ENCODE measurements around the gene CNBD2. TPM values are rescaled to one million over a fixed set of nuclear protein-coding genes. Genes with fewer than 3 reads are reported as not detected.
"Not testable (repeated sequence)": the region's sequence is repeated elsewhere in the genome, so short reads cannot be mapped to it uniquely, and the experiment has no call there.

Gene CNBD2
- total and polyA plus RNA-seq, 5 experiments from 2014 or later: 6.4 to 11.3 (median 8.7) TPM

GRCh38 chr20:35979544-35979943 is 11.2 kb downstream of the CNBD2 start:
- Mint-ChIP-seq H3K27ac (peak overlapping the region in 1 of 10 donors; percentile 32), H3K9me3 (no peaks in the 10 kb centered on the region), H3K4me1 (peaks cover 0 to 2% (median under 1%) of the 10 kb centered on the region in 4 donors), H3K27me3 (peaks cover 0 to 5% (median 0%) of the 10 kb centered on the region in 5 donors), H3K4me3 (no peak overlapping the region), H3K36me3 (no peaks in the 10 kb centered on the region)
- POLR2A ChIA-PET: no interaction called here
- DNase-seq: no peak
- no peak for ATAC-seq

- H3K4me3 Mint-ChIP-seq: no peak overlapping the region
- H3K9me3 Mint-ChIP-seq: no peaks in the 10 kb centered on the region
- POLR2A ChIA-PET: no interaction called here
- H3K4me1 Mint-ChIP-seq: peaks cover 0 to 2% (median under 1%) of the 10 kb centered on the region in 4 donors
- ATAC-seq: no peak
- H3K27ac Mint-ChIP-seq: no peak overlapping the region
- peaks cover 0 to 5% (median 4%) of the 10 kb centered on the region in 5 donors for H3K27me3 Mint-ChIP-seq
- no peaks in the 10 kb centered on the region for H3K36me3 Mint-ChIP-seq
- DNase-seq: no peak
These were observed 13.6 kb downstream of the CNBD2 start for GRCh38 chr20:35981969-35982368.

GRCh38 chr20:35984382-35984781 is 16.0 kb downstream of the CNBD2 start:
- ATAC-seq (no peak), DNase-seq (no peak)
- H3K9me3 Mint-ChIP-seq: no peaks in the 10 kb centered on the region
- H3K27me3 Mint-ChIP-seq: peaks cover 0 to 7% (median 4%) of the 10 kb centered on the region in 5 donors
- H3K36me3 Mint-ChIP-seq: no peaks in the 10 kb centered on the region
- no peak overlapping the region for H3K4me3 Mint-ChIP-seq
- peaks cover 0 to 2% (median under 1%) of the 10 kb centered on the region in 4 donors for H3K4me1 Mint-ChIP-seq
- POLR2A ChIA-PET: interaction anchor here (0.6 kb wide), 1 partner anchor 792 kb away, joined by 3 read pairs; no protein-coding TSS in a partner anchor
- peak overlapping the region in 1 of 10 donors; percentile 27 for H3K27ac Mint-ChIP-seq

- H3K9me3 Mint-ChIP-seq: no peaks in the 10 kb centered on the region
- DNase-seq: no peak
- H3K36me3 Mint-ChIP-seq: no peaks in the 10 kb centered on the region
- H3K4me3 Mint-ChIP-seq: no peak overlapping the region
- no peak for ATAC-seq
- peaks cover 0 to 2% (median under 1%) of the 10 kb centered on the region in 4 donors for H3K4me1 Mint-ChIP-seq
- POLR2A ChIA-PET: interaction anchor here (0.7 kb wide), 1 partner anchor 133 kb away, joined by 4 read pairs; no protein-coding TSS in a partner anchor
- H3K27me3 Mint-ChIP-seq: peaks cover 0 to 10% (median 4%) of the 10 kb centered on the region in 5 donors
- no peak overlapping the region for H3K27ac Mint-ChIP-seq
These were observed 17.4 kb downstream of the CNBD2 start for GRCh38 chr20:35985806-35986205.

- peaks cover 0 to 8% (median 7%) of the 10 kb centered on the region in 5 donors for H3K27me3 Mint-ChIP-seq
- ATAC-seq (no peak), DNase-seq (no peak)
- no peaks in the 10 kb centered on the region for H3K36me3 Mint-ChIP-seq
- H3K27ac Mint-ChIP-seq: peak overlapping the region in 1 of 10 donors; percentile 23
- POLR2A ChIA-PET: no interaction called here
- H3K9me3 Mint-ChIP-seq: no peaks in the 10 kb centered on the region
- peaks cover 3 to 8% (median 4%) of the 10 kb centered on the region in 4 donors for H3K4me1 Mint-ChIP-seq
- no peak overlapping the region for H3K4me3 Mint-ChIP-seq
These were observed 20.6 kb downstream of the CNBD2 start for GRCh38 chr20:35988910-35989463.

GRCh38 chr20:35991142-35991771 is 22.9 kb downstream of the CNBD2 start:
- no peak overlapping the region for H3K27ac Mint-ChIP-seq
- ATAC-seq (no peak), DNase-seq (peak in 1 of 10 donors; percentile 9)
- H3K4me3 Mint-ChIP-seq: no peak overlapping the region
- H3K9me3 Mint-ChIP-seq: no peaks in the 10 kb centered on the region
- no peaks in the 10 kb centered on the region for H3K36me3 Mint-ChIP-seq
- POLR2A ChIA-PET: interaction anchor here (0.6 kb wide), 2 partner anchors 141 to 551 kb away, joined by 3 to 4 read pairs; no protein-coding TSS in a partner anchor
- H3K27me3 Mint-ChIP-seq: peaks cover 0 to 8% (median 7%) of the 10 kb centered on the region in 5 donors
- peaks cover 5 to 10% (median 7%) of the 10 kb centered on the region in 4 donors for H3K4me1 Mint-ChIP-seq

GRCh38 chr20:35992713-35993335 is 24.4 kb downstream of the CNBD2 start:
- peak overlapping the region in 3 of 10 donors; percentile 8 to 42 (median 13) for H3K4me3 Mint-ChIP-seq
- POLR2A ChIA-PET: interaction anchor here (0.7 to 1.3 kb wide), 5 partner anchors 31 to 146 kb away, joined by 3 to 8 read pairs (median 3); partner anchors contain the start of gene SCAND1
- peak overlapping the region in 2 of 10 donors; percentile 0 to 55 for H3K27ac Mint-ChIP-seq
- H3K27me3 Mint-ChIP-seq: peaks cover 0 to 7% (median 4%) of the 10 kb centered on the region in 5 donors
- DNase-seq: peak in 8 of 10 donors; percentile 15 to 71 (median 52)
- H3K9me3 Mint-ChIP-seq: no peaks in the 10 kb centered on the region
- no peaks in the 10 kb centered on the region for H3K36me3 Mint-ChIP-seq
- ATAC-seq: peak; percentile 84 to 85
- H3K4me1 Mint-ChIP-seq: peaks cover 5 to 10% (median 7%) of the 10 kb centered on the region in 4 donors

GRCh38 chr20:35994994-35995453 is 26.6 kb downstream of the CNBD2 start:
- POLR2A ChIA-PET: interaction anchor here (0.6 to 1.0 kb wide), 2 partner anchors 144 to 1174 kb away, joined by 3 read pairs; no protein-coding TSS in a partner anchor
- peak overlapping the region in 2 of 10 donors; percentile 20 to 47 for H3K27ac Mint-ChIP-seq

GRCh38 chr20:35996492-35996891 is 28.1 kb downstream of the CNBD2 start:
- not testable (repeated sequence) for H3K27ac Mint-ChIP-seq, H3K36me3 Mint-ChIP-seq
- POLR2A ChIA-PET: interaction anchor here (0.7 kb wide), 1 partner anchor 55 kb away, joined by 3 read pairs; no protein-coding TSS in a partner anchor

More at GRCh38 chr20:35994994-35995453, 26.6 kb downstream of the CNBD2 start:
- Mint-ChIP-seq H3K27me3 (peaks cover 0 to 4% (median 2%) of the 10 kb centered on the region in 5 donors), H3K36me3 (no peaks in the 10 kb centered on the region), H3K4me3 (no peak overlapping the region), H3K9me3 (peaks cover 0 to 2% (median 0%) of the 10 kb centered on the region in 9 donors), H3K4me1 (peaks cover 5 to 10% (median 7%) of the 10 kb centered on the region in 4 donors)
- ATAC-seq (peak; percentile 92 to 97), DNase-seq (peak; percentile 67 to 92 (median 79))

GRCh38 chr20:36001331-36001730 is 32.9 kb downstream of the CNBD2 start:
- H3K4me3 Mint-ChIP-seq, H3K27ac Mint-ChIP-seq, H3K4me1 Mint-ChIP-seq, H3K27me3 Mint-ChIP-seq, DNase-seq, ATAC-seq, POLR2A ChIA-PET: not testable (repeated sequence)
- H3K9me3 Mint-ChIP-seq: peaks cover 0 to 23% (median 18%) of the 10 kb centered on the region in 9 donors
- peaks cover 0 to 23% (median 3%) of the 10 kb centered on the region in 3 donors for H3K36me3 Mint-ChIP-seq

More at GRCh38 chr20:35996492-35996891, 28.1 kb downstream of the CNBD2 start:
- H3K9me3 Mint-ChIP-seq, H3K27me3 Mint-ChIP-seq, DNase-seq, H3K4me3 Mint-ChIP-seq, ATAC-seq, H3K4me1 Mint-ChIP-seq: not testable (repeated sequence)

GRCh38 chr20:36002855-36003254 is 34.5 kb downstream of the CNBD2 start:
- Mint-ChIP-seq H3K4me3 (no peak overlapping the region), H3K4me1 (no peaks in the 10 kb centered on the region), H3K27me3 (peaks cover 0 to 7% (median 4%) of the 10 kb centered on the region in 5 donors), H3K27ac (no peak overlapping the region), H3K9me3 (peaks cover 0 to 23% (median 18%) of the 10 kb centered on the region in 9 donors), H3K36me3 (peaks cover 0 to 23% (median 3%) of the 10 kb centered on the region in 3 donors)
- no peak for ATAC-seq
- DNase-seq: no peak
- POLR2A ChIA-PET: interaction anchor here (0.7 kb wide), 1 partner anchor 67 kb away, joined by 3 read pairs; no protein-coding TSS in a partner anchor

GRCh38 chr20:36004045-36004444 is 35.7 kb downstream of the CNBD2 start:
- no peak overlapping the region for H3K4me3 Mint-ChIP-seq
- no peak overlapping the region for H3K27ac Mint-ChIP-seq
- H3K36me3 Mint-ChIP-seq: peaks cover 0 to 23% (median 3%) of the 10 kb centered on the region in 3 donors
- DNase-seq: no peak
- H3K27me3 Mint-ChIP-seq: peaks cover 0 to 7% (median 4%) of the 10 kb centered on the region in 5 donors
- H3K9me3 Mint-ChIP-seq: peaks cover 0 to 23% (median 18%) of the 10 kb centered on the region in 9 donors
- ATAC-seq: no peak
- no peaks in the 10 kb centered on the region for H3K4me1 Mint-ChIP-seq
- POLR2A ChIA-PET: no interaction called here
